Choroid plexus epithelial cell (primary cell): Measurements from ENCODE around the gene TYRO3.

Experiments used
- DNase-seq: peaks from one replicate; pipeline ENCODE4 v3.0.0-alpha.2; 2010; ENCODE audit warnings: low read depth
- H3K4me3 ChIP-seq: 2 replicates; pipeline ENCODE4 v1.5.1; 2011; ENCODE audit warnings: low read depth, mild to moderate bottlenecking, control low read depth, low read length, moderate library complexity
- TF ChIP-seq, protein P1 (sequence below): conservative IDR thresholded peaks from 2 replicates; pipeline ENCODE4 v1.5.1; 2011; ENCODE audit warnings: low read depth, mild to moderate bottlenecking, control low read depth, inconsistent platforms, low read length, moderate library complexity

TYRO3 gene

GRCh38 chr15:41558400-41559238 lies at the start of gene TYRO3:
Gene TYRO3, plus strand, starts transcription at chr15:41559212. Its CDS starts 46 bp downstream, at chr15:41559258.
- DNase-seq, result peak; percentile 51
- H3K4me3 ChIP-seq, result peak within 1 kb of the TSS; percentile 63
- TF ChIP-seq, protein P1, sequence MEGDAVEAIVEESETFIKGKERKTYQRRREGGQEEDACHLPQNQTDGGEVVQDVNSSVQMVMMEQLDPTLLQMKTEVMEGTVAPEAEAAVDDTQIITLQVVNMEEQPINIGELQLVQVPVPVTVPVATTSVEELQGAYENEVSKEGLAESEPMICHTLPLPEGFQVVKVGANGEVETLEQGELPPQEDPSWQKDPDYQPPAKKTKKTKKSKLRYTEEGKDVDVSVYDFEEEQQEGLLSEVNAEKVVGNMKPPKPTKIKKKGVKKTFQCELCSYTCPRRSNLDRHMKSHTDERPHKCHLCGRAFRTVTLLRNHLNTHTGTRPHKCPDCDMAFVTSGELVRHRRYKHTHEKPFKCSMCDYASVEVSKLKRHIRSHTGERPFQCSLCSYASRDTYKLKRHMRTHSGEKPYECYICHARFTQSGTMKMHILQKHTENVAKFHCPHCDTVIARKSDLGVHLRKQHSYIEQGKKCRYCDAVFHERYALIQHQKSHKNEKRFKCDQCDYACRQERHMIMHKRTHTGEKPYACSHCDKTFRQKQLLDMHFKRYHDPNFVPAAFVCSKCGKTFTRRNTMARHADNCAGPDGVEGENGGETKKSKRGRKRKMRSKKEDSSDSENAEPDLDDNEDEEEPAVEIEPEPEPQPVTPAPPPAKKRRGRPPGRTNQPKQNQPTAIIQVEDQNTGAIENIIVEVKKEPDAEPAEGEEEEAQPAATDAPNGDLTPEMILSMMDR, result no peak

- no peak for DNase-seq
- TF ChIP-seq, protein P1, result no peak
- H3K4me3 ChIP-seq, result no peak overlapping the region
These were observed 48.3 kb upstream of the TYRO3 start for GRCh38 chr15:41510728-41511127.

DNA sequence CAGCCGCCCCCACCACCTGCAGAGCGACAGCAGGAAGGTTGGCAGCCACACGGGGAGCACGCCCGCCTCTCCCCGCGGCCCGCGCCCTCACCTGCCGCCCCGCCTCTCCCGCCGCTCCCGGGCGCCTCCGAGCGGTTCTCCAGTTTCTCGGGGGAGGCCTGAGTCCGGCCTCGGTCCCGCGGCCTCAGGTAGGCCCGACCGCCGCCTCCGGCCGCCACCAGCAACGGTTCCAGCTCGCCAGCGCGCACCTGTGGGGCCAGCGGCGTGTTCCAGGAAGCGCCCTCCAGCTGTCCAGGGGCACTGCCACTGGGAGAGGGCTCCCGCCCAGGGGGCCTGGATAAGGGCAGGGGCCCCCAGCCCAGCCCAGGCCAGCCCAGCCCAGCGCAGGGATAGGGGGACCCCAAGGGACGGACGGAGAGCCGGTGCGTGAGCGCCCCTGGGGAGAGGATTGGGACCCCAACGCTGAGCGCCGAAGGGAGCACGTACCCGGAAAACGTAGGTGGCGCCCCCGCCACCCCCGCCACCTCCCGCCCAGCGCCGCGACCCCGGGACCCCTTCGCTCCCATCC lies 47.6 kb upstream of the TYRO3 start:
- H3K4me3 ChIP-seq, result no peak overlapping the region
- TF ChIP-seq, protein P1, result no peak
- no peak for DNase-seq

GRCh38 chr15:41511899-41512369 lies 47.1 kb upstream of the TYRO3 start:
- no peak for DNase-seq
- no peak overlapping the region for H3K4me3 ChIP-seq
- TF ChIP-seq, protein P1, result no peak

GRCh38 chr15:41512512-41512939 lies 46.5 kb upstream of the TYRO3 start:
- no peak overlapping the region for H3K4me3 ChIP-seq
- no peak for DNase-seq

GRCh38 chr15:41512940-41513505 lies 46.0 kb upstream of the TYRO3 start:
- no peak for DNase-seq
- TF ChIP-seq, protein P1, result no peak
- H3K4me3 ChIP-seq, result peak overlapping the region; percentile 36

More at GRCh38 chr15:41512512-41512939, 46.5 kb upstream of the TYRO3 start:
- TF ChIP-seq, protein P1, result no peak
